Measurements from ENCODE around the gene DNM3.

The DNM3 gene

DNA sequence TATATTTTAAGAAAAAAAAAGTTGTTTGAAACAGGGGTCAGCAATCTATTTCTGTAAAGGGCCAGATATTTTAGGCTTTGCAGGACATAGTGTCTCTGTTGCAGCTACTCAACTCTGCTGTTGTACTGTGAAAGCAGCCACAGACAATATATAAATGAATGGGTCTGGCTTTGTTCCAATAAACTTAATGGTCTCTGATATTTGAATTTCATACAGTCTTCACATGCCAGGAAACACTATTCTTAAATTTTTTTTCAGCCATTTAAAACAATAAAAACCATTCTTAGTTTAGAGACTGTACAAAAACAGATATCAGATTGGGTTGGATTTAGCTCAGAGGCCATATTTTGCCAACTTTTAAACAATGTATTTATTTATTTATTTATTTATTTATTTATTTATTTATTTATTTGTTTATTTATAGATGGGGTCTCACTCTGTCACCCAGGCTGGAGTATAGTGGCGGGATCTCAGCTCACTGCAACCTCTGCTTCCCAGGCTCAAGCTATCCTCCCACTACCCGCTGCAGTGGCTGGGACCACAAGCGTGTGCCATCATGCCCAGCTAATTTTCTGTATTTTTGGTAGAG is 102.8 kb downstream of the DNM3 start:
- Histone ChIP-seq H3K36me3 (replicated peaks) (no peaks in the 10 kb centered on the region), H3K27ac (no peak overlapping the region), H3K27me3 (replicated peaks) (no peaks in the 10 kb centered on the region), H3K4me3 (ENCODE audit: low read depth, low read length) (no peak overlapping the region)
- DNase-seq: no peak
- in situ Hi-C loops (cut with HindIII; ENCODE audit: low pct_ligation_motif_present, low sequenced_read_pairs): no loop called here
- no peak for TF ChIP-seq CTCF (IDR thresholded peaks at IDR 0.05; ENCODE audit: low read depth, low read length, missing control alignments)

DNA sequence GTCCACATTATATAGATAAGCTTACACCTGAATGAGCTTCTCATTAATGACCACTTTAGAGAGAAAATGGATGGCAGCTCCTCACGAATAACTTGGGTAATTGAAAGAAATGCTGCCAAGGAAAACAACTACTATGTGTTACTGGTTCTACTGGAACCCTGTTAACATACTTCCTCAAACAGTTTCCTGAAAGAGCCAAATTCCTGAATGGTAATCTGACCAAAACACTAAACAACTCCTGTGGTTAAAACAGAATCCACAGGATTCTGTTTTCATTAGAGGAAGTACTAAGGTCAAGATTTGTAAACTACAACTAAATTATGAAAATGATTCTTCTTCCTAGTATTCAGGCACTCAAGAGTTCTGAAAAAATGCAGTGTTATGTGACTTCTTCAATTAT is 107.2 kb downstream of the DNM3 start:
- H3K27ac ChIP-seq: no peak overlapping the region
- no peak for TF ChIP-seq CTCF (IDR thresholded peaks at IDR 0.05; ENCODE audit: low read depth, low read length, missing control alignments)
- H3K4me3 ChIP-seq (ENCODE audit: low read depth, low read length): no peak overlapping the region
- in situ Hi-C loops (cut with HindIII; ENCODE audit: low pct_ligation_motif_present, low sequenced_read_pairs): no loop called here
- H3K36me3 ChIP-seq (replicated peaks): no peaks in the 10 kb centered on the region
- DNase-seq: no peak
- H3K27me3 ChIP-seq (replicated peaks): no peaks in the 10 kb centered on the region

DNA sequence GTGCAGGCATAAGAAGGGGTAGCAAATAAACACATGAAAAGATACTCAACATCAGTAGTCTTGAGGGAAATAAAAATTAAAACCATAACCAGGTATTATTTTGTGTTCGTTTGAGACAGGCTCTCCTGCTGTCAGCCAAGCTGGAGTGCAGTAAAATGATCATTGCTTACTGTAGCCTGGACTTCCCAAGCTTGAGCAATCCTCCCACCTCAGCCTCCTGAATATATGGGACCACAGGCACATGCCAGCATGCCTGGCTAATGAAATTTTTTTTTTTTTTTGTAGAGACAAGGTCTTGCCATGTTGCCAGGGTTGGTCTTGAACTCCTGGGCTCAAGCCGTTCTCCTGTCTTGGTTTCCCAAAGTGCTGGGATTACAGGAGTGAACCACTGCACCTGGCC is 108.0 kb downstream of the DNM3 start:
- no peak overlapping the region for H3K4me3 ChIP-seq (ENCODE audit: low read depth, low read length)
- in situ Hi-C loops (cut with HindIII; ENCODE audit: low pct_ligation_motif_present, low sequenced_read_pairs): no loop called here

DNA sequence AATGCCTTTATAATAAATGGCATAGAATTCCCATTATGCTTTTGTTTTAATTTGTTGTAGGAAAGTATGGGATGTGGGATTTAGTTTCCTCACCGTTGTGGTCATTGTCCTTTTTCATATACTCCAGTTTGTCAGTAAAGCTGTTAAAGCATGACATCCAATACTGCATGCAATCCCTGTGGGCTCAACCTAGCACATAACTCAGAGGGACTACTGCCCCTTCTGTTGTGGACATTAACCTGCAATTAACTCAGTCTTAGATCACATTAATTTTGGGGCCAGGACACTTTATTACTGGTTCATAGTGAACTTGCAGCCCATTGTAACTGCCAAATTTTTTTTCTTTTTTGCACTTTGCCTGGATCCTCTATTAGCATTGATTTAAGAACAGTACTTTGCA is 112.5 kb downstream of the DNM3 start:
- H3K4me3 ChIP-seq (ENCODE audit: low read depth, low read length): no peak overlapping the region
- in situ Hi-C loops (cut with HindIII; ENCODE audit: low pct_ligation_motif_present, low sequenced_read_pairs): no loop called here
- H3K27ac ChIP-seq: no peak overlapping the region
- no peak for DNase-seq
- H3K27me3 ChIP-seq (replicated peaks): no peaks in the 10 kb centered on the region
- no peaks in the 10 kb centered on the region for H3K36me3 ChIP-seq (replicated peaks)
- TF ChIP-seq CTCF (IDR thresholded peaks at IDR 0.05; ENCODE audit: low read depth, low read length, missing control alignments): no peak

More for the DNA sequence above, 108.0 kb downstream of the DNM3 start:
- Histone ChIP-seq H3K36me3 (replicated peaks) (no peaks in the 10 kb centered on the region), H3K27ac (no peak overlapping the region), H3K27me3 (replicated peaks) (no peaks in the 10 kb centered on the region)
- TF ChIP-seq CTCF (IDR thresholded peaks at IDR 0.05; ENCODE audit: low read depth, low read length, missing control alignments): no peak
- no peak for DNase-seq

DNA sequence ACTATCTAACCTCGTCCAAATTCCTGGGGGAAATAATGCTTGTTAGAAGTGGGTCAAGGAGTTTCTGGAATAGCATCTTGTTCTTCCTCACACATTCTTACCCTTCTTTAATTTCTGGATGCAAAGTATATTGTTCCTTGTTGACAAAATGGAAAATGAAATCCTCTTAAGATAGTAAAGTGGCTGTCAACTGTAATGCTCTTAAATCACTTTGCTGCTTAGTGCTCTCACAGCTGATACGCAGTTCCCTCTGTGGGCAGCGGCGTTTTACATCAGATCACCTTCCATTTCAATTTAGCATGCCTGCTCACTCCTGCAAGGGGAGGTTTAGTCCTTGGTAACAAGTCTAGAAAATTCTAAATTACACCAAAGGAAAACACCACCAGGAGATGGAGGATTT is 113.1 kb downstream of the DNM3 start:
- in situ Hi-C loops (cut with HindIII; ENCODE audit: low pct_ligation_motif_present, low sequenced_read_pairs): no loop called here
- DNase-seq: no peak
- Histone ChIP-seq H3K27me3 (replicated peaks) (no peaks in the 10 kb centered on the region), H3K27ac (no peak overlapping the region), H3K36me3 (replicated peaks) (no peaks in the 10 kb centered on the region), H3K4me3 (ENCODE audit: low read depth, low read length) (no peak overlapping the region)
- no peak for TF ChIP-seq CTCF (IDR thresholded peaks at IDR 0.05; ENCODE audit: low read depth, low read length, missing control alignments)

GRCh38 chr1:171961861-171962260 is 120.6 kb downstream of the DNM3 start:
- Histone ChIP-seq H3K36me3 (replicated peaks) (no peaks in the 10 kb centered on the region), H3K4me3 (ENCODE audit: low read depth, low read length) (no peak overlapping the region), H3K27ac (no peak overlapping the region), H3K27me3 (replicated peaks) (no peaks in the 10 kb centered on the region)
- no peak for TF ChIP-seq CTCF (IDR thresholded peaks at IDR 0.05; ENCODE audit: low read depth, low read length, missing control alignments)
- in situ Hi-C loops (cut with HindIII; ENCODE audit: low pct_ligation_motif_present, low sequenced_read_pairs): no loop called here
- no peak for DNase-seq

Data from brain microvascular endothelial cell (primary cell).